ENCODE results near the gene CPN2. TPM values are rescaled to one million over a fixed set of nuclear protein-coding genes. Genes with fewer than 3 reads are reported as not detected.

Gene CPN2
- total and polyA plus RNA-seq, 2 of the 13 experiments (the other 11 are each of a cell fraction or from before 2014, with no cell fraction given): 26.7 to 27.7 TPM

DNA sequence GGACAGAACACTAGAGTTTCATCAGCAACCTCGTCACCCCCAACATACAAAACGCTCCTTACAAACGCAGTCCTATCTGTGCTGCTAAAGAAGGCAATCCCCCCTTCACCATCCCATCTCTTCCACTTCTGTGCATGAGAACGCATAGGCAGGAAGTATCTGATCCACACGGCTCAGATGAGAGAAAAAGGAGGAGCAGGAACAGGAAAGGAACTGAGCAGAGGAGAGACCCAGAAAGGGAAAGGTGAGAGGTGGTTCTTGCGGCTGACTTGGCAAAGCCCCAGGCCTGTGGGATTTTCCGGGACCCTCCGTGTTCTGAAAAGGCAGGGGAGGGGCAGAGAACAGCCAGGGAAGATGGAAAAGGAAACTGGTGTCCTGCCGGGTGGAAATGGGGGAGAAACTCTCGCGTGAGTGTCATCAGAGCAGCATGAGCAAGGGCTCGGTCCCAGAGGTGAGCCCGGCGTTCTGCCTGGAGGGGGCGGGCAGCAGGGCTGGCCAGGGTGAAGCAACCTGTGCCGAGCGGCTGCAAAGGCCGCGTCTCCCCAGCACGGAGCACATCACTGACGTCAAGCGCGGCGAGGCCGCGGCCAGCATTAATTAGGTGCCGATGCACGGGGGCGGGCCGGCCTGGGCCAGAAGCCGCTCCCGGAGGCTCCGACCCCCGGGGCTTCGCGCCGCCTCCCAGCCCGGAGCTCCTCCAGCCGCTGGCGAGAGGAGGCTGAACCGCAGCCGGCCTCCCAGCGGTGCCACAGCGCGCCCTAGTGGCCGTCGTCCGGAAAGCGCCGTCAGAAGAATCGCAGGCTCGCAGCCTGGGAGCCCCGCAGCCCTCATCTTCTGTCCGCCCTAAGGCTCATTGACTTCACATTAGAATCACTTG is 35.8 kb downstream of the CPN2 start (continued):
- TF ChIP-seq SP2 (CRISPR knock-in tag; IDR thresholded peaks at IDR 0.05): no peak
- TF ChIP-seq ZNF30 (CRISPR knock-in tag; IDR thresholded peaks at IDR 0.05): no peak
- TF ChIP-seq, protein P1, sequence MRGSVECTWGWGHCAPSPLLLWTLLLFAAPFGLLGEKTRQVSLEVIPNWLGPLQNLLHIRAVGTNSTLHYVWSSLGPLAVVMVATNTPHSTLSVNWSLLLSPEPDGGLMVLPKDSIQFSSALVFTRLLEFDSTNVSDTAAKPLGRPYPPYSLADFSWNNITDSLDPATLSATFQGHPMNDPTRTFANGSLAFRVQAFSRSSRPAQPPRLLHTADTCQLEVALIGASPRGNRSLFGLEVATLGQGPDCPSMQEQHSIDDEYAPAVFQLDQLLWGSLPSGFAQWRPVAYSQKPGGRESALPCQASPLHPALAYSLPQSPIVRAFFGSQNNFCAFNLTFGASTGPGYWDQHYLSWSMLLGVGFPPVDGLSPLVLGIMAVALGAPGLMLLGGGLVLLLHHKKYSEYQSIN (CRISPR knock-in tag; IDR thresholded peaks at IDR 0.05; ENCODE audit: borderline replicate concordance): no peak
- no peak for TF ChIP-seq NCOR1 (IDR thresholded peaks at IDR 0.05; ENCODE audit: borderline replicate concordance, low read length)
- TF ChIP-seq JARID2 (CRISPR knock-in tag; IDR thresholded peaks at IDR 0.05; ENCODE audit: insufficient replicate concordance): peak; percentile 86
- peak; percentile 99 for TF ChIP-seq STAG1 (CRISPR knock-in tag; IDR thresholded peaks at IDR 0.05)
- no peak for TF ChIP-seq ETS1 (CRISPR knock-in tag; IDR thresholded peaks at IDR 0.05)
- no peak for TF ChIP-seq TFAP4 (IDR thresholded peaks at IDR 0.05; ENCODE audit: borderline replicate concordance, low read depth)
- peak; percentile 53; the same call in 1 of the 2 replicates for TF ChIP-seq ZNF607 (CRISPR knock-in tag; IDR thresholded peaks at IDR 0.05; ENCODE audit: borderline replicate concordance)
- no peak for TF ChIP-seq POGZ (CRISPR knock-in tag; IDR thresholded peaks at IDR 0.05)
- TF ChIP-seq ZNF790 (CRISPR knock-in tag; IDR thresholded peaks at IDR 0.05; ENCODE audit: borderline replicate concordance): no peak
- TF ChIP-seq BORCS8-MEF2B (CRISPR knock-in tag; IDR thresholded peaks at IDR 0.05): no peak
- TF ChIP-seq SMAD3 (CRISPR knock-in tag; IDR thresholded peaks at IDR 0.05): 0 out of 2 replicates have a peak, but pooled peaks have one; percentile 46
- no peak for TF ChIP-seq ATAD3A (CRISPR knock-in tag; IDR thresholded peaks at IDR 0.05)
- no peak for TF ChIP-seq JUND (CRISPR knock-in tag; IDR thresholded peaks at IDR 0.05)
- TF ChIP-seq, protein P2, sequence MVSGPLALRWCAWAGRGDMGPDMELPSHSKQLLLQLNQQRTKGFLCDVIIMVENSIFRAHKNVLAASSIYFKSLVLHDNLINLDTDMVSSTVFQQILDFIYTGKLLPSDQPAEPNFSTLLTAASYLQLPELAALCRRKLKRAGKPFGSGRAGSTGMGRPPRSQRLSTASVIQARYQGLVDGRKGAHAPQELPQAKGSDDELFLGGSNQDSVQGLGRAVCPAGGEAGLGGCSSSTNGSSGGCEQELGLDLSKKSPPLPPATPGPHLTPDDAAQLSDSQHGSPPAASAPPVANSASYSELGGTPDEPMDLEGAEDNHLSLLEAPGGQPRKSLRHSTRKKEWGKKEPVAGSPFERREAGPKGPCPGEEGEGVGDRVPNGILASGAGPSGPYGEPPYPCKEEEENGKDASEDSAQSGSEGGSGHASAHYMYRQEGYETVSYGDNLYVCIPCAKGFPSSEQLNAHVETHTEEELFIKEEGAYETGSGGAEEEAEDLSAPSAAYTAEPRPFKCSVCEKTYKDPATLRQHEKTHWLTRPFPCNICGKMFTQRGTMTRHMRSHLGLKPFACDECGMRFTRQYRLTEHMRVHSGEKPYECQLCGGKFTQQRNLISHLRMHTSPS (CRISPR knock-in tag; IDR thresholded peaks at IDR 0.05; ENCODE audit: low read depth): peak; percentile 33; the same call in 1 of the 2 replicates
- TF ChIP-seq HNRNPUL1 (IDR thresholded peaks at IDR 0.05; ENCODE audit: low read depth, low read length): no peak
- TF ChIP-seq ZNF567 (CRISPR knock-in tag; IDR thresholded peaks at IDR 0.05; ENCODE audit: borderline replicate concordance): peak; percentile 63; the same call in 1 of the 2 replicates
- TF ChIP-seq SMYD3 (CRISPR knock-in tag; IDR thresholded peaks at IDR 0.05): no peak
- TF ChIP-seq ISL2 (CRISPR knock-in tag; IDR thresholded peaks at IDR 0.05): peak; percentile 66
- TF ChIP-seq, protein P3, sequence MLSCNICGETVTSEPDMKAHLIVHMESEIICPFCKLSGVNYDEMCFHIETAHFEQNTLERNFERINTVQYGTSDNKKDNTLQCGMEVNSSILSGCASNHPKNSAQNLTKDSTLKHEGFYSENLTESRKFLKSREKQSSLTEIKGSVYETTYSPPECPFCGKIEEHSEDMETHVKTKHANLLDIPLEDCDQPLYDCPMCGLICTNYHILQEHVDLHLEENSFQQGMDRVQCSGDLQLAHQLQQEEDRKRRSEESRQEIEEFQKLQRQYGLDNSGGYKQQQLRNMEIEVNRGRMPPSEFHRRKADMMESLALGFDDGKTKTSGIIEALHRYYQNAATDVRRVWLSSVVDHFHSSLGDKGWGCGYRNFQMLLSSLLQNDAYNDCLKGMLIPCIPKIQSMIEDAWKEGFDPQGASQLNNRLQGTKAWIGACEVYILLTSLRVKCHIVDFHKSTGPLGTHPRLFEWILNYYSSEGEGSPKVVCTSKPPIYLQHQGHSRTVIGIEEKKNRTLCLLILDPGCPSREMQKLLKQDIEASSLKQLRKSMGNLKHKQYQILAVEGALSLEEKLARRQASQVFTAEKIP (CRISPR knock-in tag; IDR thresholded peaks at IDR 0.05; ENCODE audit: borderline replicate concordance): no peak
- TF ChIP-seq ZFP82 (CRISPR knock-in tag; IDR thresholded peaks at IDR 0.05; ENCODE audit: borderline replicate concordance): no peak
